Stimulated activated CD8-positive, alpha-beta memory T cell treated with anti-CD3 and anti-CD28 coated beads, Interleukin-12 subunit alpha, Interleukin-12 subunit beta, amount 100 ng/mL, for 1 hour (primary cell): ENCODE results near the gene TAX1BP1.
"Not testable (repeated sequence)": the region's sequence is repeated elsewhere in the genome, so short reads cannot be mapped to it uniquely, and the experiment has no call there.

Source experiments
- DNase-seq: peaks from one replicate; pipeline ENCODE4 v3.0.0-alpha.2; 2020; ENCODE audit warnings: low read depth

Gene TAX1BP1

GRCh38 chr7:27843584-27844305 lies 103.8 kb downstream of the TAX1BP1 start:
- DNase-seq, result no peak

- no peak for DNase-seq
Measured at GRCh38 chr7:27846388-27846787, 106.4 kb downstream of the TAX1BP1 start.

- DNase-seq, result no peak
Measured at GRCh38 chr7:27850531-27850930, 110.6 kb downstream of the TAX1BP1 start.

- DNase-seq, result not testable (repeated sequence)
Measured at GRCh38 chr7:27856703-27857485, 116.9 kb downstream of the TAX1BP1 start.

DNA sequence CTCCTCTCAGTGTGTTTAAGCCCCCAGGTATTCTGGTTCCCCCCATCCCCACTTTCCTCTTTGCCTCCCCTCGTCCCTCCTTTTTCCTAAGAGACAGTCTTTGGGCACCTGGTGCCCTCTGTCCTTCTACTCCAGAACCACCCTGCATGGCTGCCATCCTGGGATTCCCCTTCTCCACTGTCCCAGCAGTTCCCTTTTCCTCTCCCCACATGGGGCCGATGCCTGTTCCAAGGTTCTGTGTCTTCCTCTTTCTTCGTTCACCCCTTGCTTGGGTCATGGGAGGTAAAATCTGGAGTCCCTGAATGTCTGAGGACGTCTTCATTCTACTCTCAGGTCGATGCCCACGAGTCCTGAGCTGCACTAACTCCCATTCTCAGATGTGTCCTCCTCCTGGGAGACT lies 120.8 kb downstream of the TAX1BP1 start:
- no peak for DNase-seq

GRCh38 chr7:27861747-27862146 lies 121.8 kb downstream of the TAX1BP1 start:
- no peak for DNase-seq

DNA sequence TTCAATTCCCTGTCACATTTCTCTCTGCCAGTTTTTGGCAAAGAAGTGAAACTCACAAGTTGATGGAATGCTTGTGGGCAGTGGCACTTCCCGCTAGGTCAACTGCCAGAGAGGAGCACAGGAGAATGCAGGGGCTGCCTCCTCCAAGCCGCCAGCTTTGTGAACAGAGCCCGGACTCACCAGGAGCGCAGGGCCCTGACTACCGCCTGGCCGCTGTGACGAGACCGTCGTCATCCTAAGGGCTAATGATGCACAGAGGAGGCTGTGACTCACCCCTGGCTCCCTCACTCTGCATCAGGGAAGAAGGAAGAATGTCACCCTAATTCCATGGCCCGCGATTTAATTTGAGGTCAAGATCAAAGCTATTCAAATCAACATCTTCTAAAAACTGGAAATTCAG lies 123.9 kb downstream of the TAX1BP1 start:
- no peak for DNase-seq

- no peak for DNase-seq
Measured at GRCh38 chr7:27866256-27866655, 126.3 kb downstream of the TAX1BP1 start.

GRCh38 chr7:27866828-27867672 lies 127.1 kb downstream of the TAX1BP1 start:
- DNase-seq, result no peak

DNA sequence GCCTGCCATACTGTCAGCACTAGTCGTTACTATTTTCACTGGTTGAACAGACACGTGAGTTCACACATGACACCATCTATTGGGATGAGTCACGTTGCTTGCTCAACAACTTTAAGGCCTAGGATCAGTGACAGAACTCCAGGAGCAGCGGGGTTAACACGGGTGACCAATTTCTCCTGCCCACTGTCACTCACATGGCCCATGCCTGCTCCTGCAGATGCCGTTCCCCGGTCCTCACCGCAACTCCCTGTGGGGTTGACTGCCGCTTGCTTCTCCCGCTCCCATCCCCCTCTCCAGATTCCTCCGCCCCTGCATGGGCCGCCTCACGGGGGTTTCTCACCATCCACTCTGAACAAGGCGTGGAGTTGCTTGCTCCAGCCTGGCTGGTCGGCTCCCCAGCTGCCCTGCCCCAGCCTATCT lies 128.2 kb downstream of the TAX1BP1 start:
- DNase-seq, result no peak

- no peak for DNase-seq
Measured at GRCh38 chr7:27869056-27869455, 129.1 kb downstream of the TAX1BP1 start.

GRCh38 chr7:27870595-27870994 lies 130.6 kb downstream of the TAX1BP1 start:
- DNase-seq, result no peak

DNA sequence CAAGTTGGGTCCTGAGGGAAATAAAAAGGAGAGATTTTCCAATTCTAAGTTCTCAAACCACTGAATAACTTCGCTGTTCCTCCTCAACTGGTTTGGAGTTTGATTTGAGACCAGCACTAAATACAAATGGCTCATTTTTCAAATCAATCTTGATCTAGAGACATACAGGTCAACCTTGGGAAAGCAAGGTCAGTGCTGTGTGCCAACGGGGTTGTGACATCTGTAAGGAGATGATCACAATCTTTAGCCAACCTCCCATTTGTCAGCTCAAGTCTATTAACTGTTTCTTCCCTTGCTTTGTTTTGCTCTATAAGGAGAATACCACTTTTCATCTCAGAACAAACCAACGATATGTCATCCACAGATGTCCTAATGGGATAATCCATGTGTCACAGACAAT lies 131.1 kb downstream of the TAX1BP1 start:
- no peak for DNase-seq

DNA sequence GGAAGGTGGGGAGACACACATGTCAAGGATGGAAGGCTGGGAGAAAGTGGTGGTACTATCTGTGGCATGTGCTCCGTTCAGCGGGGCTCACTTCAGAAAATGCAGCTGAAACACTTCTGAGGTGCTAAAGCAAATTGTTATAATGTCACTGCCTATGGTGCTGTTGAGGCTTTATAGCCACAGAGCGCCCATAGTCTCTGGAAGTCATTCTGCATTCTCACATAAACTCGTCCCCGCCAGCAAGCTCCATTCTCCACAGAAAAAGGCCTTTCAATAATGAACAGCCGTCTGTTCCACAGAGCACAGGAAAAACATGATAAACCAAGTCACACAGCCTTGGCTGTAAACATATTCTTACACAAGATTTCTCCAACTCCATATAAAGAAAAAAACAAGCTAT lies 131.9 kb downstream of the TAX1BP1 start:
- no peak for DNase-seq

GRCh38 chr7:27872356-27873275 lies 132.7 kb downstream of the TAX1BP1 start:
- no peak for DNase-seq

GRCh38 chr7:27873981-27874957 lies 134.3 kb downstream of the TAX1BP1 start:
- DNase-seq, result no peak

DNA sequence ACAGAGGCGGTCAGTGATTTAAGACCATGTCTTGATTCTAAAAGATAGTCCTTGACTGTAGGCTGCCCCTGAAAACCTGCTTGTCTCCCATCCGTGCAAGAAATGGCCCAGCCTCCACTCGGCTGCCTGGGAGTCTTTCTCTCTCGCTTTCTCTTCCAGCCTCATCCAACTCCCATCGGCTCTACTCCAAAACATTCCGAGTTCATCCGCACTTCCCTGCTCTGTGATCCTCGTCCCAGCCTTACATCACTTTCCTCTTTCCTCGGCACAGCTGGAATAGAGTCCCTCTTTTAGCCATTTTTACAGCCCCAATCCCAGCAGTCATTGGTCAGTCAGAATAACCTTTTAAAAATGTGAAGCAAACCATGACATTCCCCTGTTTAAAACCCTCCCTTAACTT lies 135.1 kb downstream of the TAX1BP1 start:
- DNase-seq, result no peak

DNA sequence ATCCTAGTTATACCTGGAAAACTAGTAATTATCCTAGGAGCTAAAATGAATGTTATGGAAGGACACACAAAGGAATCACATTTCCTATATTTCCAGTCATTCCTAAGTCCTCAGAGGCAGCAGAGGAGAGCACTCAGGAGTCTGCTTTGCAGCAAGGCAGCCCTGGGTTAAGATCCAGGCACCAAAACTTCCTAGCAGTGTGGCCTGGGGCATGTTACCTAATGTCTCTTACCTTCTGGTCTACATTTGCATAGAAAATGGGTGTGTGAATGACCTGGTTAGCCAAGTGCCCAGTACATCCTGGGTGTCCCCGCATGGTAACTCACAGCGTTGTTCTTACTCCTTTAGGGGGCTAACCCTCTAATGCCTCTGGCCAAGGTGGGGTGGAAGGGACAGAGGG lies 135.9 kb downstream of the TAX1BP1 start:
- no peak for DNase-seq

GRCh38 chr7:27876756-27877155 lies 136.8 kb downstream of the TAX1BP1 start:
- no peak for DNase-seq
